Suppressor macrophage treated with lipopolysaccharide for 1 hour (primary cell): ENCODE measurements around the gene DLGAP5.

Source experiments
- DNase-seq, 3 donors: peaks; one replicate each; pipeline ENCODE4 v3.0.0-alpha.2; 2020 to 2022

DLGAP5 gene

DNA sequence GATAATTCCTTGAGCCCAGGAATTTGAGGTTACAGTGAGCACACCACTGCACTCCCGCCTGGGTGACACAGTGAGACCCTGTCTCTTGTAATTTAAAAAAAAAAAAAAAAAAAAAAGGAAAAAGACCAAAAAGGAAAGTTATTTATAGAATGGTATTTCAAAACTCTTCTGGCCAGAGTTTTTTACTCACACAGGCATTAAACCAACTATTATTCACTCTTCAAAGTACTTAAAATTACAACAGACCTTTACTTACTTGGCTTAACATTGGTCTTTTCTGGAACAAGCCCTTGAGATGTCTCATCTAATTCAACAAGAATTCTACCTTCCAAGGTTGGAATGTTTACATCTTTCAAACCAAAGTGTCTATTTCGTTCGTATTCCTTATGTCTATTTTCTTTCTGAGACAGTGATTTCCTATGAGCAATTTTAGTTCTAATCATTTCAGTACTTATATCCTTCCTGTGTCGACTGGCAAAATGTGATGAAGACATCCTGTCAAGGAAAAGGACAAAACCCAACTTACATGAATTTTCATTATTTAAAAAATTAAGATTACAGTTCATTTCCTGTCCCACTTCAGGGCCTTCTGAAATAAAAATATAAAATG lies 2.6 kb downstream of the DLGAP5 start:
- DNase-seq: no peak

DNA sequence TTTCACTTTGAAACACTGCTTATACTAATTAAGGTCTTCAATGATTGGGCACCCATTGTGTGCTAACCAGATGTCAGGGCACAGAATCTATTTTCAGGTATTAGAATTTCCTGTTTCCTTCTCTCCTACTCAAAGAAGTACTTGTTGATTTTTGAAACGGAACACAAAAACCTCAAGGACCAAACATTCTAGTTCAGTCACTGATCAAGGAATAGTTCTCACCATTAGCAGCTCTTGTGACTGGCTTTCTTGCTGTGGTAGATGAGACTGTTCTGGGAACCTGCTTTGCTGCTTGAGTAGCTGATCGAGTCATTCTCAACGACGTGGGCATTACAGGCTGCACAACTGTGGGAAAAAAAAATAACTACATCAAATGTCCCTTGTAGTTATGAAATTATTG lies 11.0 kb downstream of the DLGAP5 start:
- no peak for DNase-seq

DNA sequence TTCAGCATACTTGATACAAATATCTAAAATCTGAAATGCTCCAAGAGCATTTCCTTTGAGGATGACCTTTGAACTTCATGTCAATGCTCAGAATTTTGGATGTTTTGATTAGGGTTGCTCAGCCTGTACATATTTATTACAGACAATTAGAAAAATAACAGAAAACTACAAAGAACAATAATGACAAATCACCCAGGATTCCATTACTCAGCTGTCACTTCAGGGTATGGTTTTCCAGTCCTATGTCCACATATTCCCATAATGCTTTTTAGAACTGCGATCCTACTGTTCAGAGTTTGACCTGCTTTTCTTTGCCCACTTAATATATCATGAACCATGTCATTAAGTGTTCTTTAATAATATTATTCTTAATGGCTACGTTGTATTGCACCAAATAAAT lies 11.4 kb downstream of the DLGAP5 start:
- no peak for DNase-seq

DNA sequence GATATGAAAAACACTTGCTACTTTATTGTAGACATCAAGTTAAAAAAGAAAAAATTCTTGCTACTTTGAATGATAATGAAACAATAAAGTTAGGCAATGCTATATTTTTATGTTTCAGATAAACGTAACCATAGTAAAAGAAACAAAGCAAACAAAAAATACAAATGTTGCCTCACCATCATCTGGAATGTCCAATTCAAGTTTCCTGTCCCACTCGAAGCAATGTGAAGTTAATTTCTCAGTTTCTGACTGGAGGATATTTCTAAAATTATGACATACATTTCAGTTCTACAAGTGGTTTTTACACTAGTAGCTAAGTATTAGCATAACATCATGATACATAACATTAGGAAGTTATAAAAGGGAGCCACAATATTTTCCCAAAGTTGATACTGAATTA lies 20.9 kb downstream of the DLGAP5 start:
- DNase-seq: no peak

DNA sequence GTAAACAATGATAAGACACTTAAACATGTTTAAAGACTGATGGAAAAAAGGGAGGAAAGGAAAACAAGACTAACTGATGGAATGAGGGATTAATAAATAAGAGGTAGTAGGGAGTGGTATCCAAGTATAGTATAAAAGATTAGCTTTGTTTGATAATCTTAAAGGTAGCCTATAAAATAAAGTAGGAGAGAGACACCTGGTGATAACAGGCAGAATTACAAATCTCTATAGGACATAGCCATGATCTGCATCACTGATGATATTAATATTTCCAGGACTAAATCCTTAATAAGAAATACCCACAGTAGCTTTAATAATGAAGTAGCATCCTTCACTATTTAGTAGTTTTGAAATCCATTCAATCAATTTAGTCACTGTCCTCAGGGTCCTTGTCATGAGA lies 30.4 kb downstream of the DLGAP5 start:
- DNase-seq: peak; percentile 40 to 68 (median 64)

DNA sequence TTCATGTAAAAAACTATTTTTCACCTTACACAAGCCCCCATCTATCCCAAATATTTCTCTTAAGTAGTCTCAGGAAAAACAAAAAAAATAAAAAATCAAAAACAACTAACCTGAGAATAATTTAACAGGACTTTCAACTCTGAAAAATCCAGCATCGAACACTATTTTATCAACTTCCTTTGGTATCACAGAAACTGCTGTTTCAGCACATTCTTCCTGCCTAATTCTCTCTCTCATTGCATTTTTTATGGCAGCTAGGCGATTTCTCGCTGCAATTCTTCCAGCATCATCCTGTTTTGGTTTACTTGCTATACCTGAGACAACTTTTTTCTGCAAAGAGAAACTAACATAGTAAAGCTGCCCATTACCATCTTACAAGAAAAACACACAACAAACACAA lies 33.0 kb downstream of the DLGAP5 start:
- no peak for DNase-seq

DNA sequence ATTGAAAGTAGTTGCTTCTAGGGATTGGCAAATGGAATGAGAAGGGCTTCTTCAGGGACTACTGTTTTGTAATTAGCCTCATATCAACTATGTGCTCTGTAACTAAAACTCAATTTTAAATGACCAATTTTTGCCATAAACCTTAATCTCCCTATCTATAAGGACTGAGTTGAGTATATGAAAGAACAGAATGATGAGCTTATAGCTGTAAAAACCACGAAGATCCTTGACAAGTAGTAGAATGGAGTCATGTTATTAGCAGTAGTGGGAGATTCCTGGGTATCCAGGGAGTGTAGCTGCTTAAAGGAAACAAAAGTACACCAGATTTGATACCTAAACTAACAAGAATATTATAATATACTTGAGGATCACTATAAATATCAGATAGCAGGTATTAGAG lies 34.3 kb downstream of the DLGAP5 start:
- DNase-seq: no peak

DNA sequence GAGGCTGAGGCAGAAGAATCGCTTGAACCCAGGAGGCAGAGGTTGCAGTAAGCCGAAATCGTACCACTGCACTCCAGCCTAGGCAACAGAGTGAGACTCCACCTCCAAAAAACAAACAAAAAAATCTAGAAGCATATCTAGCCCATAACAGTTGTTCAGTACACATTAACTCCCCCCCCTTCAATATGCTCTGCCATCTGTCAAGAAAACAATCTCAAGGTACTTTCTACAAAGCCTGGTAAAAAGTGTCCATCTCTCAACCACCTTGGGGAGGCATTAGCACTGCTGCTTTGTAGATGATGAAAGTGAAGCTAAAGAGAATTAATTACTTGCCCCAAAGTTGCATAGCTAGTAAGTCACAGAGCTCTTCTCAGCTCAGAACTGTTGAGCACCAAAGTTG lies 37.4 kb downstream of the DLGAP5 start:
- DNase-seq: no peak

DNA sequence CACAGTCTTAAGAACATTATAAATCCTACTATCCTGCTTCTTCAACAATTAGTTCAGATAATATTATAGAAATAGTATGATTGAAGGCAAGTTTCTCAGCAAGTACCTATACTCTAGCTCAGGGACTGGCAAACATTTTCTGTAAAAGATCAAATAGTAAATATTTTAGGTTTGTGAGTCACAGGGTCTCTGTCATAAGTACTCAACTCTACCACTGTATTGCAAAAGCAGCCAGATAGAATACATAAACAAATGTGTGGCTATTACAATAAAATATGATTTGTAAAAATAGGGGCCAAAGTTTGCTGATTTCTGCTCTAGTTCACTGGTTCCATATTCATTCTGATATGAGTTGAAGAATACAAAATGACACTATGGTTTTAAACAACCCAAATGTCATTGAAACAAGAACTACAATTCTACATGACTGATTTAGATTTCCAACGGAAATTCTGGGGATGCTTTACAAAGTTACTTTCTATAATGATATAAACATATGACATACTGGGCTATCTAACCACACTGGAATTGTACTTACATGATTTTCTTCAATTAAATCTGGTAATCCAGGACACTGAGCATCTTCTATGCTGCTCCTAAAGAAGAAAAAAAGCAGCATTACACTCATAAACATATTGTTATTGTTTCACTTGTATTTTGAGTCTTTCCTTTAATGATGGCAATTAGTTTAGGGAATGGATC lies 39.2 kb downstream of the DLGAP5 start:
- no peak for DNase-seq

DNA sequence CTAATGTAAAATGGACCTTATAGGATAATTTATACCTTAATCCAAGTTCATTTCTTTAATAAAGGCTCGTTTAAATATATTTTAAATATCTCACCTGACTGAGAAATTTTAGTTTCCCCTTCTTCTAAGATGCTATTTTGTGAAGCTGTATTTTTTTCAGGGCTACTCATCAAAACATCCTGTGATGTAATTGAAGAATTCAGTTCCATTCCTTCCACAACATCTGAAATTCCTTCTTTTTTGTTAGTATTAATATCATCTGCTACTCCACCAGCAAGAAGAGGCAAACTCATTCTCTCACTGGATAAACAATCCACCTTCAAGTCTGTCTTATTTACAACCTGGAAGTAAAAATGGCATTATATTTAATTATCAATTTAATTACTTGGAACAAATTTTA lies 39.8 kb downstream of the DLGAP5 start:
- DNase-seq: no peak

DNA sequence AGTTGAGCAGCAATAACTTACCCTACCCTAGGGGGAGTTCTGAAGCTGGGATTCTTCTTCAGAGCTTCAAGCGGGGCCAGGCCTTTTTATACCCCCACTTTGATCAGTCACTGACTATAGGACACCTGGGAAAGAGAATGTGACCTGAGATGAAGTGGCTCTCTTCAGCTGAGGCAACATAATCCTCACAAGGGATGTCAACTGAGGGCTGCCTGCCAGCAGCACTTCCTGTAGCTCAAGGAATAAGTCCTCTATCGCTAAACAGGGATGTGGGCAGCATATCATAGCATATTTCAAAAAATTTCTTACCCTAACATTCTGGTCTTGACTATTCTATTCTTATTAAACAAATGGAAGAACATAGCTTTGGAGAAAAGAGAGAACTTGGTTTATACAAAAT lies 45.0 kb downstream of the DLGAP5 start:
- DNase-seq: no peak

DNA sequence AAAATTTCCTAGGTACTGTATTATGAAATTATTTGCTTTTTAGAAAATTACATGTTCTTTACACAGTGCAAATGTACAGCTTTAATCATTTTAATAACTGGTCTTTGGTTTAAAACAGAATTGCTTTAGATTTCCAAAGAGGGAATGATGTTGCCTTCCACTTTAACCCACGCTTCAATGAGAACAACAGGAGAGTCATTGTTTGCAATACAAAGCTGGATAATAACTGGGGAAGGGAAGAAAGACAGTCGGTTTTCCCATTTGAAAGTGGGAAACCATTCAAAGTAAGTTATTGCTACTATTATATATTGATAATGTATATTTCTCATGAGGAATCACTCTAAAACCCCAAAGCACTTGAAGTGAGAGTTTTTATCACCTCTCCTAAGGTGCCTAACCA lies 48.9 kb downstream of the DLGAP5 start:
- DNase-seq: no peak

DNA sequence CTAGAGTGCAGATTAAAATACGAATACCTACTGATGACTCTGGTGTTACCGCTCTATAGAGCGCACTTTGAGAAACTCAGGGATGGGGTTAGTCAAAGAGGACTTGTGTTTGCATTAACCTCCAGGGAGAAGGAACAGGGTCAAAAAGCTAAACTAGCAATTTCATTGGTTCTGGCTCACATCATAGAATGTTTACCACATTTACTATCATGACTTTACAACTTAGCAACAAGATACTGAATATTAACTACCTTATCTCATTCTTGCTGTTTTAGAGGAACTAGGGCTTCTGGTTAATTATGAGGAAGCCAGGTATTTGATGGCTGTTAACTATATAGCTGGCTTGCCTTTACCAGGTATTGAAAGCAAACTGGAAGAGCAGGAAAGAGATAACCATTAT lies 49.6 kb downstream of the DLGAP5 start:
- DNase-seq: no peak

DNA sequence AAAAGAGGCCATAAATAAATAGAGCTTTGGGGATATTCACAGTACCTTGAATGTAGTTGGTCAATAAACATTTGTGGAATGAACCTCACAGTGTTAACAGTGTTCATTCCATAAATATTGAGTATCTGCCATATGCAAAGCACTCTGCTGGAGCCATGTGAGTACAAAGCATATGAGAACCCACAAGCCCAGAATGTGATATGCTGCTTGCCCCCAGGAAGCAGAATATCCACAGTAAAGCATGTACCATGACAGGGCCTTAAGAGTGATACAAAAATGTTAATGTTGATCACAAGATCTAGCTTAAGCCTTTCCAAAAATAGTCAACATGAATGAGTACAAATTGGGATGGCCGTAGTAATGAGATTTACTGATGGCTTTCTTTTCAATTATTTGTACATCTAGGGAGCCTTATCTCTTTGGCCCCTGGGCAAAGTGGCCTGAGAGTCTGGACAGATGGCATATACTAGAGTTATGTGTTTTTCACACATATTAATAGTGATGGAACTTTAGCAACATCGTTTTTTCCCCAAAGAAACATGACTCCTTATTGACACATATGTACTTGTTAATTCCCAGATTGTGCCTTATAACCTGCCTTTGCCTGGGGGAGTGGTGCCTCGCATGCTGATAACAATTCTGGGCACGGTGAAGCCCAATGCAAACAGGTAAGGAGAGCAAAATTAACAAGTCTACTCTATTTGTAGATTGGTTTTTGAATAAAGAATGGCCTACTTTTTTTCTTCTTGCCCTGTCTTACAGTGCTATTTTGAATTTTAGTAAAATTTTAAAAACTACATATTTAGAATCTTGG lies 51.5 kb downstream of the DLGAP5 start:
- DNase-seq: no peak

DNA sequence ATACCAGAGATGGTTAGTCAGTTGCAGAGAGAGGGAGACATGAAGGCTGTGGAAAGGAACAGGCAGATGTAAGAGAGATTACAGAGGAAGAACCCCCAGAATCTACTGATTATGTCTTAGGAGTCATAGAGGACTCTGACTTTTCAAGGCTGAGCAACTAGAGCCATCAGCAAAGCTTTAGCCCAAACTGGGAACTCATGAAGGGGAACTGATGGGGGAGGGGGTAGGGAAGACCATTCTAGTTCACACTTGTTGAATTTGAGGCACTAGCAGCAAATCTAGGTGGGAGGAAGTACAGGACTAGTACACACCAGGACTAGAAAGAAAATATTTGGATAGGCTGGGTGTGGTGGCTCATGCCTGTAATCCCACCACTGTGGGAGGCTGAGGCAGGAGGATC lies 52.2 kb downstream of the DLGAP5 start:
- no peak for DNase-seq

DNA sequence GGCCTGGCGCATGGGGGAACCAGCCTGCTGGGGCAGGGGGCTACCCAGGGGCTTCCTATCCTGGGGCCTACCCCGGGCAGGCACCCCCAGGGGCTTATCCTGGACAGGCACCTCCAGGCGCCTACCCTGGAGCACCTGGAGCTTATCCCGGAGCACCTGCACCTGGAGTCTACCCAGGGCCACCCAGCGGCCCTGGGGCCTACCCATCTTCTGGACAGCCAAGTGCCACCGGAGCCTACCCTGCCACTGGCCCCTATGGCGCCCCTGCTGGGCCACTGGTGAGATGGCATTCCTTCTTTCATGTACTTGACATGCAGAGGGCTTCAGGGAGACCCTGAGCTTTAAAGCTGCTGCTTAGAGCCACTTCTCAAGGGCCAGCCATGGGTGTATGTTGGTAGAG lies 53.3 kb downstream of the DLGAP5 start:
- no peak for DNase-seq

DNA sequence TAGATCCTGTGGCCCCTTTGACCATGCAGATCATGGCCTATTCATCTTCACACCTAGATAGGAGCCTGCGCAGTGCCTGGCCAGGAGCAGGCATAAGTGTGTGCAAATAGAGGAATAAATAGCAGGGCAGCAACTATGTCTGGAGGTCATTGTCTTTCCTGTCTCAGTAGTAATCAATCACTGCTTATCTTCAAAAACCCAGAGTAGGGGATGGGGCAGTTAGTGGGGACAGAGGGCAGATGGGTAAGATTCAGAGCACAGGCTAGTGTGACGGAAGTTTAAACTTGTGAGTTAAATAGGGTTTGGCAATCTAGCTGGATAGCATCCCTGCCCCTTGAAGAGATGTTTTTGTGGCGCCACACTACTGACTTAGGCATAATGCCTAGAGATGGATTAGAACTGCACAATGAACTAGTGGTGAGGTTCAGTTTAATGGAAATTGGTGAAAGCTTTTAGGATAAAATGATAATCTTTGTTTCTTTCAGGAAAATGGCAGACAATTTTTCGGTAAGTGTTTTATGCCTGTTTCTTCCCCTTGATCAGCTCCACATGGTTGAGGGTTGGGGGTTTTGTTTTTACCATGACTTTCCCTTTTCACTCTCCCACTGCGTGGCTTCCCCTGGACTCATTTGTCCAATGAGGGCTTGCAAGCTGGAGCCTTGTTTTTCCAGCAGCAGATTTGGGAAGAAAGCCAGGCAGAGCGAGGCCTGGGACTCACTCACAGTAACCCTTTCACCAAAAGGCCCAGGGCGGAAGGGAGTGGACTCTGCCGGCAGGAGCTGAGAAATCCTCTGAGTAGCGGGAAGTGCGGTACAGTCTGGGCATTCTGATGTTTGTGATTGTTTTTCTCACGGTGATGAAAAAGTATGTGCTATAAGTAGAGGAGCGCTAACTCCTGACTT lies 54.2 kb downstream of the DLGAP5 start:
- no peak for DNase-seq

DNA sequence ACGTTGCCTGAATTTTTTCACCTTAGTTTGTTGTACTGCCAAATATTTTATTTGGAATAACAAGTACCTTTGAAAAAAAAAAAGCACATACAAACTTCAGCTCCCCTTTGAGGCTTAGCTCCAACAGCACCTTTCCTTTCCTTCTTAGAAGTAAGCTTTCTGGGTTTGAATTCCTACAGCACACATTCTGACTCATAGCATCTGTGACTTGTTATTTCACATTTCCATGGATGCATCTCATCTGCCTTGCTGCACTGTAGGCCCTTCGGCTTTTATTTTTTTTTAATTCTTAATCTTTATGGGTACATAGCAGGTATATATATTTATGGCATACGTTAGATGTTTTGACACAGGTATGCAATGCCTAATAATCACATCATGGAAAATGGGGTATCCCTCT lies 55.1 kb downstream of the DLGAP5 start:
- DNase-seq: no peak

DNA sequence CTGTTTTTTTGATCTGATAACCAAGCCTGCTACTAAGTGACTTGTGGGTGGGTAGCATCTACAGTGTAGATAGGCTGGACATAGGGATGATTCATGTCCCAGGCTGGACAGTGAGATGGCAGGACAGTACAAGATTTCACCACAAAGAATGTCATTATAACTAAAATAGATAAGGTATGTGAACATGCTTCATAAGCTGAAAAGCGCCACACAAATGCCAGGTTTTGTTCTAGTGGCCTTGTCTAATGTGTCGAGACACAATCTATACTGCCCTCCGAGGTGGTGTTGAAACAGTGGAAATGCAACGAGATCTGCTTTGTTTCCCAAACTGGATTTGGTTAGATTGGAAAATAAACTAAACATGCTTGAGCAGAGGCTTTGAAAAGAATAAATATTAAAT lies 58.0 kb downstream of the DLGAP5 start:
- peak; percentile 55 to 76 (median 74) for DNase-seq

DNA sequence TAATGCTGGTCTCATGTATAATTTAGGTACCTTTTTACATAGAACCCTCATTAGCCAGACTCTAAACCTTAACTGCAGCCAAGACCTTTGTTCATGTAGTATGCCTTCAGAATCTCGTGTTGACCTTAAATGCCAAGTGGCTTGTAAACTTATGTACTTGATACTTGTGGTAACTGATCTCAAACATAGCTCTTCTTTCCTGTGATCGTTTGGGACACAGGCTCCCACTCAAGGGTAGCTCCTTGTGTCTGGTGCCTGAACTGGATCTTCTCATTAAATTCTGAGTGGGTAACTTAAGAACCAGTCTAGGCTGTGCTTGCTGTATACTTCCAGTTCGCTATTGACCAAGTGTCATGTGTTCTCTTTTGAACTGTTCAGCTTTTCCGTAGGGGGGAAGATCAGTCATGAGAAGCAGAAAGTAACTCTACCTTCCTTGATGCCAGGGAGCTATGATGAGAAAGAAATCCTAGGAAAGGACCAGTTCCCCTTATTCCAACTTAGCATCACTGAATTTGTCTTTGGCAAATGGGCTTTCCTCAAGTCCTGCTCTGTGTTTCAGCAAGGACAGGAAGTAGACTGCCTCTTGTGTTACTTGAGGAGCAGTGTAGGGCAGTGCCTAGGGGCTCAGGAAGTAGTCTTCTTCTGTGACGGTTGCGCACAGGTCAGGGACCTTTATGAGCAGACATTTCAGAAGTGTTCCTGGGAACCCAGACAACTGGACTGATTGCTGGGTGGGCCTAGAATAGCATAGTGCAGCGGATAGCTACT lies 59.8 kb downstream of the DLGAP5 start:
- DNase-seq: peak; percentile 61 to 70 (median 66)

DNA sequence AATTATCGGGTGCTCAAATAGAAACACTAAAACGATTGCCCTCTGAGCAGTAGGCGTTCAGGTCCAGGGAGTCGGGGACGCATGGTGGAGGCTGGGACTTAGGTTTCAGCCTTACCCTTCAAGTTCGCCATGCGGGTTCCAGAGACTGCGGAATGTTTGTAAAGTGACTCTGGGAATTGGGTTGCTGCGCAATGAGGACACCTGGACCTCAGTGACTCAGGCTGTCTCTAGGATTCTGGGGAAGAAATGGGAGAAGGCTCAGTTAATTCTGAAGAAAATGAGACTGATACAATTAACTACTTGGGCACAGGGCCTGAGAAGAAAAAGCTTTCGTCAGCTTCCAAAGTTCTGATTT lies 61.2 kb downstream of the DLGAP5 start:
- DNase-seq: no peak

DNA sequence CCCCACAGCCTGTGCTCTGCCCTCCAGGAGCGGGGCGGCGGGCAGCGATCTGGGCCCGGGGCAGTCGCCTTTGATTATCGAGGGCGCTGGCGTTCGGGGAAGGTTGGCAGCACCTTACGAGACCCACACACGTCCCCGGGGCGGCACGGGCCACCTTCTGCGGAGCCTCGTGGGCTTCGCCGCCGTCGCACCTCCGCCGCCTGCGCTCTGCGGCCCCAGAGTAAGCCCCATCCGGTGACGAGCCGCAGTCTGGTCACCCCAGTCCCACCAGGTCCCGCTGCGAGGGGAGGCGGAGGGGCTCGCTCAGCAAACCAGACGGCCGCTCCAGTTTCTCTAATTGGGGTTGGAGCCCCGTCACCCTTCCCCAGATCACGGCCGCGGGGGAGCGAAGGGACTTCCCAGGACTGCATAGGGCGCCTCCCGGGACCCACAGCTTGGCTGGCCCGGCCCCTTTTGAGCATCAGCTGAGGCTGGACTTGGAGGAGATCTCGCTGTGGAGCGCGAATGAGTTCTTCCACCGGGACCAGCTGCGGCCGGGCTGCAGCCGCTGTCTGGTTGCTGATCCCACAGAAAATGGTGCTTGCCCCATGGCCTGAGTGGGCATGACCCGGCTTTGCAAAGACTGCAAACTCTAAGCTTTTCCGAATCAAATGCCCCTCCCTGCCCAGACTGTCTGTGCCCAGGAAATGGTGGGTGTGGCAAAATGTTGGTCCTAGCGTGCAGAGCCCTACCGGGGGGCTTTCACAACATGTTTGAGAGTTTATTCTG lies 61.8 kb downstream of the DLGAP5 start:
- peak; percentile 95 to 98 (median 98) for DNase-seq
